Astrocyte (in vitro differentiated cells and primary cell): ENCODE results near the gene NECTIN3. TPM values are rescaled to one million over a fixed set of nuclear protein-coding genes. Genes with fewer than 3 reads are reported as not detected.
A peak's percentile ranks its signal among the peaks of the same experiment; 100 is the strongest.

Experiments
- DNase-seq: peaks from one replicate; pipeline ENCODE4 v3.0.0-alpha.2; 2010; ENCODE audit warnings: low read depth
- FAIRE-seq: peaks from 2 replicates; lab custom pipeline; 2011; peaks lifted over from hg19 to GRCh38; lab: Jason Lieb, UNC
- H2AFZ ChIP-seq: 2 replicates; pipeline ENCODE4 v1.6.0; 2012; ENCODE audit warnings: low read depth, low read length, inconsistent platforms
- H3K27ac ChIP-seq: 2 replicates; pipeline ENCODE4 v1.5.1; 2011; ENCODE audit warnings: low read depth, low read length, inconsistent platforms
- H3K27me3 ChIP-seq: 2 replicates; pipeline ENCODE4 v1.6.0; 2011; ENCODE audit warnings: low read length, inconsistent platforms; ENCODE audit not compliant: insufficient read depth
- H3K36me3 ChIP-seq: 2 replicates; pipeline ENCODE4 v1.5.1; 2011; ENCODE audit warnings: low read length, inconsistent platforms; ENCODE audit not compliant: insufficient read depth
- H3K4me1 ChIP-seq: 2 replicates; pipeline ENCODE4 v1.5.1; 2011; ENCODE audit warnings: low read length, inconsistent platforms; ENCODE audit not compliant: insufficient read depth
- H3K4me2 ChIP-seq: 2 replicates; pipeline ENCODE4 v1.6.0; 2012; ENCODE audit warnings: low read length, inconsistent platforms
- H3K4me3 ChIP-seq: 2 replicates; pipeline ENCODE4 v1.5.1; 2011; ENCODE audit warnings: low read depth, mild to moderate bottlenecking, low read length, inconsistent platforms; ENCODE audit not compliant: insufficient read depth
- H3K79me2 ChIP-seq: 2 replicates; pipeline ENCODE4 v1.6.0; 2012; ENCODE audit warnings: mild to moderate bottlenecking, low read length, inconsistent platforms; ENCODE audit not compliant: insufficient read depth
- H3K9ac ChIP-seq: 2 replicates; pipeline ENCODE4 v1.6.0; 2012; ENCODE audit warnings: mild to moderate bottlenecking, low read length, inconsistent platforms
- H3K9me3 ChIP-seq: 2 replicates; pipeline ENCODE4 v1.5.1; 2012; ENCODE audit warnings: low read depth, mild to moderate bottlenecking, low read length, inconsistent platforms; ENCODE audit not compliant: insufficient read depth
- H4K20me1 ChIP-seq: 2 replicates; pipeline ENCODE4 v1.6.0; 2012; ENCODE audit warnings: low read length, inconsistent platforms; ENCODE audit not compliant: insufficient read depth
- H3K27ac Mint-ChIP-seq: one replicate; pipeline ENCODE4 v1.8.0; 2021; ENCODE audit warnings: mild to moderate bottlenecking, mixed read lengths; ENCODE audit not compliant: unreplicated experiment
- H3K27me3 Mint-ChIP-seq: one replicate; pipeline ENCODE4 v1.8.0; 2021; ENCODE audit warnings: low read depth, mixed read lengths; ENCODE audit not compliant: unreplicated experiment
- H3K36me3 Mint-ChIP-seq: one replicate; pipeline ENCODE4 v1.8.0; 2021; ENCODE audit warnings: low read depth, mixed read lengths; ENCODE audit not compliant: unreplicated experiment
- H3K4me1 Mint-ChIP-seq: one replicate; pipeline ENCODE4 v1.8.0; 2021; ENCODE audit warnings: low read depth, mixed read lengths; ENCODE audit not compliant: unreplicated experiment
- H3K4me3 Mint-ChIP-seq: one replicate; pipeline ENCODE4 v1.8.0; 2021; ENCODE audit warnings: mild to moderate bottlenecking, moderate library complexity, mixed read lengths; ENCODE audit not compliant: unreplicated experiment
- H3K9me3 Mint-ChIP-seq: one replicate; pipeline ENCODE4 v1.8.0; 2021; ENCODE audit warnings: mild to moderate bottlenecking, mixed read lengths; ENCODE audit not compliant: unreplicated experiment
- EZH2 ChIP-seq: IDR thresholded peaks from 2 replicates; pipeline ENCODE4 v1.6.1; 2012; ENCODE audit warnings: mild to moderate bottlenecking, low read length, inconsistent platforms; ENCODE audit not compliant: insufficient read depth
- total RNA-seq: library from RNA; stranded (reverse); gene quantifications from 2 replicates; pipeline ENCODE4 v1.2.1, GENCODE V29; 2021
- TF ChIP-seq, protein P1 (sequence below): IDR thresholded peaks from 2 replicates; pipeline ENCODE4 v1.5.1; 2011; ENCODE audit warnings: low read depth, mild to moderate bottlenecking, inconsistent platforms, low read length, moderate library complexity; ENCODE audit not compliant: insufficient read depth

Gene NECTIN3
- total RNA-seq, 1 donor from 2014 or later = 67.1 TPM

DNA sequence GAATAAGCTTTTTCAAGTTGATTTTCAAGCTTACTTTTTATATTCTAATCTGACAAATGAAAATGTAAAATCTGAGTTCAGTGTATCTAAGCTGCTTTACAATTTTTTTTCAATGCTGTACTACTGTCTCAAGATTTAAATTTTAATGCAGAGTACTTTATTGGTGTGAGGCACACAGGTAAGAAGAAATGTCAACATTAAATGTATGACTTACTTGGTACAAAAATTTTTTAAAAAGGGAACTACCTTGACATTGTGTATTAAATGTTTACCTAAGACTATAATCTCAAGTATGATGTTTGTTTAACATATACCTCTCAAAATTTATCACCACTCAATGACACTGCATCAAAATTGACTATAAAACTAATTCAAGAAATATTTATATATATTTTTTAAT is 62.7 kb downstream of the NECTIN3 start:
- no peaks in the 10 kb centered on the region for H3K4me1 Mint-ChIP-seq
- DNase-seq (no peak), FAIRE-seq (no peak)
- no peaks in the 10 kb centered on the region for H3K79me2 ChIP-seq
- H3K27ac Mint-ChIP-seq = no peak overlapping the region
- TF ChIP-seq, protein P1, sequence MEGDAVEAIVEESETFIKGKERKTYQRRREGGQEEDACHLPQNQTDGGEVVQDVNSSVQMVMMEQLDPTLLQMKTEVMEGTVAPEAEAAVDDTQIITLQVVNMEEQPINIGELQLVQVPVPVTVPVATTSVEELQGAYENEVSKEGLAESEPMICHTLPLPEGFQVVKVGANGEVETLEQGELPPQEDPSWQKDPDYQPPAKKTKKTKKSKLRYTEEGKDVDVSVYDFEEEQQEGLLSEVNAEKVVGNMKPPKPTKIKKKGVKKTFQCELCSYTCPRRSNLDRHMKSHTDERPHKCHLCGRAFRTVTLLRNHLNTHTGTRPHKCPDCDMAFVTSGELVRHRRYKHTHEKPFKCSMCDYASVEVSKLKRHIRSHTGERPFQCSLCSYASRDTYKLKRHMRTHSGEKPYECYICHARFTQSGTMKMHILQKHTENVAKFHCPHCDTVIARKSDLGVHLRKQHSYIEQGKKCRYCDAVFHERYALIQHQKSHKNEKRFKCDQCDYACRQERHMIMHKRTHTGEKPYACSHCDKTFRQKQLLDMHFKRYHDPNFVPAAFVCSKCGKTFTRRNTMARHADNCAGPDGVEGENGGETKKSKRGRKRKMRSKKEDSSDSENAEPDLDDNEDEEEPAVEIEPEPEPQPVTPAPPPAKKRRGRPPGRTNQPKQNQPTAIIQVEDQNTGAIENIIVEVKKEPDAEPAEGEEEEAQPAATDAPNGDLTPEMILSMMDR = no peak
- no peak for TF ChIP-seq EZH2
- no peak overlapping the region for H3K4me2 ChIP-seq
- no peaks in the 10 kb centered on the region for H3K9me3 Mint-ChIP-seq
- H3K27ac ChIP-seq = no peak overlapping the region
- H3K36me3 ChIP-seq = no peaks in the 10 kb centered on the region
- H3K4me1 ChIP-seq = no peaks in the 10 kb centered on the region
- no peak overlapping the region for H3K4me3 Mint-ChIP-seq
- no peaks in the 10 kb centered on the region for H4K20me1 ChIP-seq
- no peak overlapping the region for H3K4me3 ChIP-seq
- no peak overlapping the region for H2AFZ ChIP-seq
- no peaks in the 10 kb centered on the region for H3K9me3 ChIP-seq
- H3K27me3 ChIP-seq = no peaks in the 10 kb centered on the region
- no peaks in the 10 kb centered on the region for H3K27me3 Mint-ChIP-seq
- no peaks in the 10 kb centered on the region for H3K36me3 Mint-ChIP-seq
- H3K9ac ChIP-seq = no peak overlapping the region

DNA sequence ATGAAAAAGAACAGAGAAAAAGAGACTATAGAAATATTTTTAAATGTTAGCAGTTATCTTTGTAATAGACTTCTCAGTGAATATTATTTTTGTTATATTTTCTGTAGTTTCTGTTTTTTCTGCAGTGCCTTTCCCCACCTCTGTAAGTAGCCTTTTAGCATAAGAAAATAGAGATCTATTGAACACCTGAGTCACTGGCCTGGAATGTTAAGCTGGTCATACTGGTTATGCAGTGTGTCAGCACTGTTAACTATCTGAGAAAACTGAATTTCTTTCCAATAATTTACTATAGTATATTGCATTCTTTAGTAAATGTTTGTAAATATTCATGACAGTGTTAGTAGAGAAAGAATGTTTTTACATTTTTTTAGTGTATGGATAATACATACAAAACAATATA is 79.8 kb downstream of the NECTIN3 start:
- peak overlapping the region; percentile 58 for H3K27ac Mint-ChIP-seq
- H3K27ac ChIP-seq = no peak overlapping the region

DNA sequence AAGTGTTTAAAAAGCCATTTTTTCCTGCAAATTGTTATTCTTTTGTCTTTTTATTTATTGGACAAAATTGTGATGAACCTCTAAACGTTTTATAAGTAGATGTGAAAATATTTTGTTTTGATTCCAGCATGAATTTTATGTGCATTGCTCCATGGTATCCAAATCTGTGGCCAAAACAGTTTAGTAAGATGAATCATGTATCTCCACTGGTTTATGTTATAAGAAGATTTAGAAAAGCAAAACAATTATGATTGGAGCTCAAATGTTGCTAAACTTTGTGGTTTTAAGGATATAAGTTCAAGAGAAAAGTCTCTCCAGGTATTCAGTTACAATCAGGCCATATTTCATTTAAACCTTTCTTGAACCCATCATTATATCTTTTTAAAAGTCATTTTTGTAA is 80.9 kb downstream of the NECTIN3 start:
- no peak for TF ChIP-seq EZH2
- TF ChIP-seq, protein P1 = no peak
- Mint-ChIP-seq H3K4me3 (no peak overlapping the region), H3K27ac (no peak overlapping the region), H3K36me3 (peaks cover 7% of the 10 kb centered on the region), H3K27me3 (no peaks in the 10 kb centered on the region), H3K4me1 (peaks cover 19% of the 10 kb centered on the region), H3K9me3 (no peaks in the 10 kb centered on the region)
- Histone ChIP-seq H3K9ac (no peak overlapping the region), H3K36me3 (no peaks in the 10 kb centered on the region), H3K27ac (no peak overlapping the region), H3K4me2 (no peak overlapping the region), H3K9me3 (no peaks in the 10 kb centered on the region), H3K27me3 (no peaks in the 10 kb centered on the region), H2AFZ (no peak overlapping the region), H3K4me3 (no peak overlapping the region), H3K4me1 (no peaks in the 10 kb centered on the region), H3K79me2 (no peaks in the 10 kb centered on the region), H4K20me1 (no peaks in the 10 kb centered on the region)
- DNase-seq (no peak), FAIRE-seq (no peak)

More for the DNA sequence above, 79.8 kb downstream of the NECTIN3 start:
- Mint-ChIP-seq H3K9me3 (no peaks in the 10 kb centered on the region), H3K27me3 (no peaks in the 10 kb centered on the region), H3K4me3 (no peak overlapping the region), H3K36me3 (peaks cover 7% of the 10 kb centered on the region), H3K4me1 (peaks cover 20% of the 10 kb centered on the region)
- no peaks in the 10 kb centered on the region for H3K4me1 ChIP-seq
- no peak for TF ChIP-seq EZH2
- TF ChIP-seq, protein P1 = no peak
- no peaks in the 10 kb centered on the region for H3K79me2 ChIP-seq
- DNase-seq (peak; percentile 76), FAIRE-seq (peak; percentile 17)
- no peaks in the 10 kb centered on the region for H4K20me1 ChIP-seq
- H3K9me3 ChIP-seq = no peaks in the 10 kb centered on the region
- no peak overlapping the region for H3K9ac ChIP-seq
- no peaks in the 10 kb centered on the region for H3K36me3 ChIP-seq
- H3K4me2 ChIP-seq = no peak overlapping the region
- no peak overlapping the region for H3K4me3 ChIP-seq
- no peaks in the 10 kb centered on the region for H3K27me3 ChIP-seq
- H2AFZ ChIP-seq = no peak overlapping the region
